Ecto neural progenitor cell (in vitro differentiated cells): ENCODE data around the gene FOXP1.
"Not testable (repeated sequence)": the region's sequence is repeated elsewhere in the genome, so short reads cannot be mapped to it uniquely, and the experiment has no call there.

Experiments
- DNase-seq: peaks from one replicate; pipeline ENCODE4 v3.0.0-alpha.2; 2018; ENCODE audit warnings: low spot score

FOXP1 gene

GRCh38 chr3:71450162-71450561 is 133.4 kb downstream of the FOXP1 start:
- DNase-seq = peak; percentile 3

GRCh38 chr3:71447803-71448202 is 135.7 kb downstream of the FOXP1 start:
- no peak for DNase-seq

- DNase-seq = no peak
Measured at GRCh38 chr3:71447197-71447596, 136.3 kb downstream of the FOXP1 start.

- no peak for DNase-seq
Measured at GRCh38 chr3:71446734-71447133, 136.8 kb downstream of the FOXP1 start.

GRCh38 chr3:71446260-71446659 is 137.3 kb downstream of the FOXP1 start:
- no peak for DNase-seq

GRCh38 chr3:71444861-71445259 is 138.7 kb downstream of the FOXP1 start:
- DNase-seq = no peak

GRCh38 chr3:71444028-71444860 is 139.3 kb downstream of the FOXP1 start:
- no peak for DNase-seq

- no peak for DNase-seq
Measured at GRCh38 chr3:71443332-71443731, 140.2 kb downstream of the FOXP1 start.

- DNase-seq = no peak
Measured at GRCh38 chr3:71442652-71443042, 140.9 kb downstream of the FOXP1 start.

GRCh38 chr3:71441925-71442651 is 141.4 kb downstream of the FOXP1 start:
- no peak for DNase-seq

- DNase-seq = no peak
Measured at GRCh38 chr3:71441217-71441924, 142.2 kb downstream of the FOXP1 start.

GRCh38 chr3:71438904-71439303 is 144.6 kb downstream of the FOXP1 start:
- no peak for DNase-seq

- DNase-seq = no peak
Measured at GRCh38 chr3:71438071-71438685, 145.3 kb downstream of the FOXP1 start.

- DNase-seq = no peak
Measured at GRCh38 chr3:71436337-71436736, 147.2 kb downstream of the FOXP1 start.

- DNase-seq = not testable (repeated sequence)
Measured at GRCh38 chr3:71435836-71436235, 147.7 kb downstream of the FOXP1 start.

- DNase-seq = no peak
Measured at GRCh38 chr3:71433631-71434030, 149.9 kb downstream of the FOXP1 start.

- no peak for DNase-seq
Measured at GRCh38 chr3:71432044-71432975, 151.2 kb downstream of the FOXP1 start.

GRCh38 chr3:71430941-71431552 is 152.5 kb downstream of the FOXP1 start:
- DNase-seq = no peak

- DNase-seq = no peak
Measured at GRCh38 chr3:71429597-71429988, 153.9 kb downstream of the FOXP1 start.

GRCh38 chr3:71428841-71429596 is 154.5 kb downstream of the FOXP1 start:
- no peak for DNase-seq
